HEK293 (cell line): ENCODE results near the gene EDC3.

Experiments used
- BCL11B ChIP-seq: fragments of 450-650 bp; formaldehyde crosslinking; IDR thresholded peaks from 2 replicates; pipeline ENCODE4 v1.5.1; 2016; ENCODE audit warnings: low read depth, missing biosample characterization, missing genetic modification characterization
- GFI1B ChIP-seq: fragments of 450-650 bp; formaldehyde crosslinking; IDR thresholded peaks from 2 replicates; pipeline ENCODE4 v1.5.1; 2016; ENCODE audit warnings: missing biosample characterization, missing genetic modification characterization
- MEIS1 ChIP-seq: sonication (generic); formaldehyde crosslinking; IDR thresholded peaks from 2 replicates; pipeline ENCODE4 v1.8.1; 2022; ENCODE audit warnings: missing genetic modification reagents, mild to moderate bottlenecking, borderline replicate concordance
- SETDB1 ChIP-seq: IDR thresholded peaks from one replicate; pipeline ENCODE4 v1.6.1; 2017; ENCODE audit warnings: mild to moderate bottlenecking, low read length, moderate library complexity, mixed read lengths; ENCODE audit not compliant: insufficient read length
- SP3 ChIP-seq: fragments of 450-650 bp; formaldehyde crosslinking; IDR thresholded peaks from 2 replicates; pipeline ENCODE4 v1.5.1; 2016; ENCODE audit warnings: missing biosample characterization, missing genetic modification characterization
- WT1 ChIP-seq: fragments of 450-650 bp; formaldehyde crosslinking; IDR thresholded peaks from 2 replicates; pipeline ENCODE4 v1.5.1; 2016; ENCODE audit warnings: missing biosample characterization, missing genetic modification characterization
- ZBTB7A ChIP-seq: fragments of 450-650 bp; formaldehyde crosslinking; IDR thresholded peaks from 2 replicates; pipeline ENCODE4 v1.5.1; 2016; ENCODE audit warnings: low read depth, missing biosample characterization, missing genetic modification characterization
- ZFP3 ChIP-seq: fragments of 450-650 bp; formaldehyde crosslinking; IDR thresholded peaks from 2 replicates; pipeline ENCODE4 v1.5.1; 2016; ENCODE audit warnings: low read depth, missing biosample characterization, missing genetic modification characterization
- ZNF121 ChIP-seq: fragments of 450-650 bp; formaldehyde crosslinking; IDR thresholded peaks from 2 replicates; pipeline ENCODE4 v1.5.1; 2016; ENCODE audit warnings: missing biosample characterization, missing genetic modification characterization
- ZNF133 ChIP-seq: fragments of 450-650 bp; formaldehyde crosslinking; IDR thresholded peaks from 2 replicates; pipeline ENCODE4 v1.5.1; 2016; ENCODE audit warnings: missing biosample characterization, missing genetic modification characterization
- ZNF155 ChIP-seq: fragments of 450-650 bp; formaldehyde crosslinking; IDR thresholded peaks from 2 replicates; pipeline ENCODE4 v1.5.1; 2016; ENCODE audit warnings: missing biosample characterization, missing genetic modification characterization
- ZNF16 ChIP-seq: fragments of 450-650 bp; formaldehyde crosslinking; IDR thresholded peaks from 2 replicates; pipeline ENCODE4 v1.5.1; 2016; ENCODE audit warnings: low read depth, missing biosample characterization, missing genetic modification characterization
- ZNF169 ChIP-seq: fragments of 450-650 bp; formaldehyde crosslinking; IDR thresholded peaks from 2 replicates; pipeline ENCODE4 v1.5.1; 2016; ENCODE audit warnings: missing biosample characterization, missing genetic modification characterization
- ZNF184 ChIP-seq: fragments of 450-650 bp; IDR thresholded peaks from 2 replicates; pipeline ENCODE4 v1.5.1; 2018; ENCODE audit warnings: missing biosample characterization, mild to moderate bottlenecking, missing genetic modification characterization
- ZNF266 ChIP-seq: fragments of 450-650 bp; formaldehyde crosslinking; IDR thresholded peaks from 2 replicates; pipeline ENCODE4 v1.5.1; 2016; ENCODE audit warnings: missing biosample characterization, missing genetic modification characterization, low read depth
- ZNF324 ChIP-seq: fragments of 450-650 bp; formaldehyde crosslinking; IDR thresholded peaks from 2 replicates; pipeline ENCODE4 v1.5.1; 2016; ENCODE audit warnings: missing biosample characterization, missing genetic modification characterization
- ZNF335 ChIP-seq: fragments of 450-650 bp; formaldehyde crosslinking; conservative IDR thresholded peaks from 2 replicates; pipeline ENCODE4 v1.5.1; 2016; ENCODE audit warnings: missing biosample characterization, missing genetic modification characterization
- ZNF341 ChIP-seq: fragments of 450-650 bp; formaldehyde crosslinking; IDR thresholded peaks from 2 replicates; pipeline ENCODE4; 2016; ENCODE audit warnings: low read depth, missing biosample characterization, missing genetic modification characterization
- ZNF394 ChIP-seq: fragments of 450-650 bp; formaldehyde crosslinking; IDR thresholded peaks from 2 replicates; pipeline ENCODE4 v1.5.1; 2016; ENCODE audit warnings: missing biosample characterization, missing genetic modification characterization, mild to moderate bottlenecking, moderate library complexity, borderline replicate concordance
- ZNF416 ChIP-seq: fragments of 450-650 bp; formaldehyde crosslinking; IDR thresholded peaks from 2 replicates; pipeline ENCODE4 v1.5.1; 2016; ENCODE audit warnings: missing biosample characterization, missing genetic modification characterization
- ZNF423 ChIP-seq: fragments of 450-650 bp; formaldehyde crosslinking; IDR thresholded peaks from 2 replicates; pipeline ENCODE4 v1.5.1; 2016; ENCODE audit warnings: missing biosample characterization, missing genetic modification characterization
- ZNF473 ChIP-seq: fragments of 450-650 bp; formaldehyde crosslinking; IDR thresholded peaks from 2 replicates; pipeline ENCODE4 v1.5.1; 2017; ENCODE audit warnings: missing biosample characterization, missing genetic modification characterization
- ZNF654 ChIP-seq: fragments of 450-650 bp; formaldehyde crosslinking; IDR thresholded peaks from 2 replicates; pipeline ENCODE4 v1.5.1; 2016; ENCODE audit warnings: low read depth, missing biosample characterization, missing genetic modification characterization
- ZNF707 ChIP-seq: fragments of 450-650 bp; formaldehyde crosslinking; IDR thresholded peaks from 2 replicates; pipeline ENCODE4 v1.5.1; 2016; ENCODE audit warnings: missing biosample characterization, missing genetic modification characterization
- ZNF768 ChIP-seq: fragments of 450-650 bp; formaldehyde crosslinking; IDR thresholded peaks from 2 replicates; pipeline ENCODE4 v1.5.1; 2018; ENCODE audit warnings: missing biosample characterization, mild to moderate bottlenecking, missing genetic modification characterization
- ZXDB ChIP-seq: fragments of 450-650 bp; formaldehyde crosslinking; IDR thresholded peaks from 2 replicates; pipeline ENCODE4 v1.5.1; 2016; ENCODE audit warnings: missing biosample characterization, missing genetic modification characterization
- TF ChIP-seq, protein P1 (sequence below): fragments of 450-650 bp; formaldehyde crosslinking; IDR thresholded peaks from 2 replicates; pipeline ENCODE4 v1.5.1; 2016; ENCODE audit warnings: missing biosample characterization, missing genetic modification characterization
- TF ChIP-seq, protein P2 (sequence below): fragments of 450-650 bp; formaldehyde crosslinking; optimal IDR thresholded peaks from 2 replicates; pipeline ENCODE3; 2016; ENCODE audit warnings: missing biosample characterization, mild to moderate bottlenecking, missing genetic modification characterization
- TF ChIP-seq, protein P3 (sequence below): fragments of 450-650 bp; formaldehyde crosslinking; conservative IDR thresholded peaks from 2 replicates; pipeline ENCODE4 v1.5.1; 2016; ENCODE audit warnings: low read depth, missing biosample characterization, missing genetic modification characterization
- TF ChIP-seq, protein P4 (sequence below): fragments of 450-650 bp; formaldehyde crosslinking; IDR thresholded peaks from 2 replicates; pipeline ENCODE4 v1.5.1; 2016; ENCODE audit warnings: missing biosample characterization, missing genetic modification characterization, borderline replicate concordance
- TF ChIP-seq, protein P5 (sequence below): fragments of 450-650 bp; formaldehyde crosslinking; IDR thresholded peaks from 2 replicates; pipeline ENCODE4 v1.5.1; 2016; ENCODE audit warnings: missing biosample characterization, missing genetic modification characterization
- TF ChIP-seq, protein P6 (sequence below): fragments of 450-650 bp; formaldehyde crosslinking; IDR thresholded peaks from 2 replicates; pipeline ENCODE4 v1.5.1; 2016; ENCODE audit warnings: missing biosample characterization, missing genetic modification characterization

EDC3 gene

DNA sequence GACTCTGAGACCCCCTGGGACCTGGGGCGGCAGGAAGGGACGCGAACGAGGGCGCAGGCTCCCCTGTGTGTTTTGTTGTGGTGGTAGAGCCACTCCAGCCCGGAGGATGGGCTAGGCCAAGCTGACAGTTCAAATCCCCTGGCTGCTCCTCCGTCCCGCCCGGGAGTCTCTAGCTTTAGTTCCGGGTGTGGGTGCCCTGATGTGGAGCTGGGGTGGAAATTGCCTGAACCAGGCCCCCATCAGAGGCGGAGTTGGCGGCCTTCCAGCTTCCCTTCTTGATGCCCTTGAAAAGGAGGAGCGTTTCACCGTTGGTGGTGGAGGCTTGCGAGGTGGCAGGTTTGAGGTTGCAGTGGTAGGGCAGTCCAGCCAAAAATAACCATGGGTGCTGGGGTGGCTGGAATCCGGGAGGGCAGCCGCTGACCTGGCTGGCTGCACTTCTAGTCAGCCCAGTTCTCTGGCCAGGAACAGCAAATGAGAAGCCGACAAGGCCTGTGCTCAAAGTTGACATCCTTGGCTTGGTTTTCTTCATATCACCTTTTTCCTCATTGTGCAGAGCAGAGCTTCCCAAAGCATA is 79.4 kb downstream of the EDC3 start (continued):
- TF ChIP-seq ZNF169 (tag by site-specific recombination) (no peak), ZNF335 (peak; percentile 72), ZNF16 (no peak), ZBTB7A (tag by site-specific recombination) (0 out of 2 replicates have a peak, but pooled peaks have one; percentile 1), ZNF473 (tag by site-specific recombination) (no peak), SP3 (tag by site-specific recombination) (no peak), ZXDB (tag by site-specific recombination) (no peak; the same call in 1 of the 2 replicates), WT1 (tag by site-specific recombination) (peak; percentile 37; the same call in 1 of the 2 replicates), ZNF423 (peak; percentile 61; the same call in 1 of the 2 replicates), ZNF155 (tag by site-specific recombination) (no peak), ZNF341 (tag by site-specific recombination) (peak; percentile 47; the same call in 1 of the 2 replicates), MEIS1 (CRISPR knock-in tag) (no peak), BCL11B (tag by site-specific recombination) (no peak), SETDB1 (no peak), ZNF394 (peak; percentile 94; the same call in 1 of the 2 replicates), ZNF133 (tag by site-specific recombination) (no peak), ZNF184 (no peak), ZNF121 (tag by site-specific recombination) (no peak), ZNF416 (no peak), ZNF768 (tag by site-specific recombination) (no peak), ZNF266 (no peak), ZNF707 (no peak), ZFP3 (tag by site-specific recombination) (no peak), GFI1B (tag by site-specific recombination) (no peak), ZNF324 (tag by site-specific recombination) (no peak), ZNF654 (tag by site-specific recombination) (no peak)
- TF ChIP-seq, protein P1, sequence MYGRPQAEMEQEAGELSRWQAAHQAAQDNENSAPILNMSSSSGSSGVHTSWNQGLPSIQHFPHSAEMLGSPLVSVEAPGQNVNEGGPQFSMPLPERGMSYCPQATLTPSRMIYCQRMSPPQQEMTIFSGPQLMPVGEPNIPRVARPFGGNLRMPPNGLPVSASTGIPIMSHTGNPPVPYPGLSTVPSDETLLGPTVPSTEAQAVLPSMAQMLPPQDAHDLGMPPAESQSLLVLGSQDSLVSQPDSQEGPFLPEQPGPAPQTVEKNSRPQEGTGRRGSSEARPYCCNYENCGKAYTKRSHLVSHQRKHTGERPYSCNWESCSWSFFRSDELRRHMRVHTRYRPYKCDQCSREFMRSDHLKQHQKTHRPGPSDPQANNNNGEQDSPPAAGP (tag by site-specific recombination): peak; percentile 10; the same call in 1 of the 2 replicates
- TF ChIP-seq, protein P2, sequence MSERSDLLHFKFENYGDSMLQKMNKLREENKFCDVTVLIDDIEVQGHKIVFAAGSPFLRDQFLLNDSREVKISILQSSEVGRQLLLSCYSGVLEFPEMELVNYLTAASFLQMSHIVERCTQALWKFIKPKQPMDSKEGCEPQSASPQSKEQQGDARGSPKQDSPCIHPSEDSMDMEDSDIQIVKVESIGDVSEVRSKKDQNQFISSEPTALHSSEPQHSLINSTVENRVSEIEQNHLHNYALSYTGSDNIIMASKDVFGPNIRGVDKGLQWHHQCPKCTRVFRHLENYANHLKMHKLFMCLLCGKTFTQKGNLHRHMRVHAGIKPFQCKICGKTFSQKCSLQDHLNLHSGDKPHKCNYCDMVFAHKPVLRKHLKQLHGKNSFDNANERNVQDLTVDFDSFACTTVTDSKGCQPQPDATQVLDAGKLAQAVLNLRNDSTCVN (tag by site-specific recombination): no peak
- TF ChIP-seq, protein P3, sequence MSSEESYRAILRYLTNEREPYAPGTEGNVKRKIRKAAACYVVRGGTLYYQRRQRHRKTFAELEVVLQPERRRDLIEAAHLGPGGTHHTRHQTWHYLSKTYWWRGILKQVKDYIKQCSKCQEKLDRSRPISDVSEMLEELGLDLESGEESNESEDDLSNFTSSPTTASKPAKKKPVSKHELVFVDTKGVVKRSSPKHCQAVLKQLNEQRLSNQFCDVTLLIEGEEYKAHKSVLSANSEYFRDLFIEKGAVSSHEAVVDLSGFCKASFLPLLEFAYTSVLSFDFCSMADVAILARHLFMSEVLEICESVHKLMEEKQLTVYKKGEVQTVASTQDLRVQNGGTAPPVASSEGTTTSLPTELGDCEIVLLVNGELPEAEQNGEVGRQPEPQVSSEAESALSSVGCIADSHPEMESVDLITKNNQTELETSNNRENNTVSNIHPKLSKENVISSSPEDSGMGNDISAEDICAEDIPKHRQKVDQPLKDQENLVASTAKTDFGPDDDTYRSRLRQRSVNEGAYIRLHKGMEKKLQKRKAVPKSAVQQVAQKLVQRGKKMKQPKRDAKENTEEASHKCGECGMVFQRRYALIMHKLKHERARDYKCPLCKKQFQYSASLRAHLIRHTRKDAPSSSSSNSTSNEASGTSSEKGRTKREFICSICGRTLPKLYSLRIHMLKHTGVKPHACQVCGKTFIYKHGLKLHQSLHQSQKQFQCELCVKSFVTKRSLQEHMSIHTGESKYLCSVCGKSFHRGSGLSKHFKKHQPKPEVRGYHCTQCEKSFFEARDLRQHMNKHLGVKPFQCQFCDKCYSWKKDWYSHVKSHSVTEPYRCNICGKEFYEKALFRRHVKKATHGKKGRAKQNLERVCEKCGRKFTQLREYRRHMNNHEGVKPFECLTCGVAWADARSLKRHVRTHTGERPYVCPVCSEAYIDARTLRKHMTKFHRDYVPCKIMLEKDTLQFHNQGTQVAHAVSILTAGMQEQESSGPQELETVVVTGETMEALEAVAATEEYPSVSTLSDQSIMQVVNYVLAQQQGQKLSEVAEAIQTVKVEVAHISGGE: no peak; the same call in 1 of the 2 replicates
- TF ChIP-seq, protein P4, sequence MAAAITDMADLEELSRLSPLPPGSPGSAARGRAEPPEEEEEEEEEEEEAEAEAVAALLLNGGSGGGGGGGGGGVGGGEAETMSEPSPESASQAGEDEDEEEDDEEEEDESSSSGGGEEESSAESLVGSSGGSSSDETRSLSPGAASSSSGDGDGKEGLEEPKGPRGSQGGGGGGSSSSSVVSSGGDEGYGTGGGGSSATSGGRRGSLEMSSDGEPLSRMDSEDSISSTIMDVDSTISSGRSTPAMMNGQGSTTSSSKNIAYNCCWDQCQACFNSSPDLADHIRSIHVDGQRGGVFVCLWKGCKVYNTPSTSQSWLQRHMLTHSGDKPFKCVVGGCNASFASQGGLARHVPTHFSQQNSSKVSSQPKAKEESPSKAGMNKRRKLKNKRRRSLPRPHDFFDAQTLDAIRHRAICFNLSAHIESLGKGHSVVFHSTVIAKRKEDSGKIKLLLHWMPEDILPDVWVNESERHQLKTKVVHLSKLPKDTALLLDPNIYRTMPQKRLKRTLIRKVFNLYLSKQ (tag by site-specific recombination): no peak
- TF ChIP-seq, protein P5, sequence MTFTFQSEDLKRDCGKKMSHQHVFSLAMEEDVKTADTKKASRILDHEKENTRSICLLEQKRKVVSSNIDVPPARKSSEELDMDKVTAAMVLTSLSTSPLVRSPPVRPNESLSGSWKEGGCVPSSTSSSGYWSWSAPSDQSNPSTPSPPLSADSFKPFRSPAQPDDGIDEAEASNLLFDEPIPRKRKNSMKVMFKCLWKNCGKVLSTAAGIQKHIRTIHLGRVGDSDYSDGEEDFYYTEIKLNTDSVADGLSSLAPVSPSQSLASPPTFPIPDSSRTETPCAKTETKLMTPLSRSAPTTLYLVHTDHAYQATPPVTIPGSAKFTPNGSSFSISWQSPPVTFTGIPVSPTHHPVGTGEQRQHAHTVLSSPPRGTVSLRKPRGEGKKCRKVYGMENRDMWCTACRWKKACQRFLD (tag by site-specific recombination): no peak
- TF ChIP-seq, protein P6, sequence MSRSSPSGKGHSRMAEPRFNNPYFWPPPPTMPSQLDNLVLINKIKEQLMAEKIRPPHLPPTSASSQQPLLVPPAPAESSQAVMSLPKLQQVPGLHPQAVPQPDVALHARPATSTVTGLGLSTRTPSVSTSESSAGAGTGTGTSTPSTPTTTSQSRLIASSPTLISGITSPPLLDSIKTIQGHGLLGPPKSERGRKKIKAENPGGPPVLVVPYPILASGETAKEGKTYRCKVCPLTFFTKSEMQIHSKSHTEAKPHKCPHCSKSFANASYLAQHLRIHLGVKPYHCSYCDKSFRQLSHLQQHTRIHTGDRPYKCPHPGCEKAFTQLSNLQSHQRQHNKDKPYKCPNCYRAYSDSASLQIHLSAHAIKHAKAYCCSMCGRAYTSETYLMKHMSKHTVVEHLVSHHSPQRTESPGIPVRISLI (tag by site-specific recombination): no peak
